ENCODE data around the gene CBLIF. TPM values are rescaled to one million over a fixed set of nuclear protein-coding genes. Genes with fewer than 3 reads are reported as not detected.
"Not testable (repeated sequence)": the region's sequence is repeated elsewhere in the genome, so short reads cannot be mapped to it uniquely, and the experiment has no call there.

Gene CBLIF
- not detected in 2 replicates for total RNA-seq

DNA sequence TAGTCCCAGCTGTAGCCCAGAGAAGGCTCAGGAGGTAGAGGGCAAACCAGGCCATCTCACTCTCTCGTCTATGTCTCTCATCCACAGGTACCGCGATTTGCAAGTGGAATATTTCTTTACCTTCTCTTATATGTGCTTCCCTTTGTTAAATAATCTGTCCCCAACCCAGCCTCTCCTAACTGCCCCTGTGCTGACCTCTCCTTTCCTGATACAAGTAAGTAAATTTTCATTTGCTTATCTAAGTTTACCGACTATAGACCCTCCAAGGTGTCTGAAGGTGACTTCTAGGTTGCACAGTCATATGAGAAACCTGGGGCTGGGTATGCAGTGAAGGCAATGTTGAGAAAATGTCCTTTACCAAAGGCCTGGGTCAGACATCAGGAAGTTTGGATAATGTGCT is at the start of gene CBLIF:
TSS of gene CBLIF (minus strand) at position 101 of the 400 bp plus-strand sequence. CDS start at position 55, 46 bp downstream.
- no peak for DNase-seq (ENCODE audit: low read depth, low spot score)

DNA sequence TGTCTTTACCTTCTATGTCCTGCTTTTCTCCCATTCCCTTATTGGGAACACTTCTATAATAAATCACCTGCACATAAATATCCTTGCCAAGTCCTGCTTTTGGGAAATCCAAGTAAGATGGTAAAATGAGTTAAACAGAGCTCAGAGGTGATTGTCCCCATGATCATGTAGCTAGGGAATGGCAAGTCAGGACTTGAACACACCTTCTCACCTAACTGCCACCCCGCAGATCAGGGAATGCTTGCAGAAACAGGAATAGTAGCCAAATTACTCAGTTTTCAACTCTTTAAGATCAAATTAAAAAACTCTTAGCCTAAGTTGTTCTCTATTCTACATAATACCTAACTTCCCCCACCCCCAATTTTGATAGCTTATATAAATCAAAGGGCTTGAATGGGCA is 49.3 kb upstream of the CBLIF start:
- DNase-seq (ENCODE audit: low read depth, low spot score): no peak

DNA sequence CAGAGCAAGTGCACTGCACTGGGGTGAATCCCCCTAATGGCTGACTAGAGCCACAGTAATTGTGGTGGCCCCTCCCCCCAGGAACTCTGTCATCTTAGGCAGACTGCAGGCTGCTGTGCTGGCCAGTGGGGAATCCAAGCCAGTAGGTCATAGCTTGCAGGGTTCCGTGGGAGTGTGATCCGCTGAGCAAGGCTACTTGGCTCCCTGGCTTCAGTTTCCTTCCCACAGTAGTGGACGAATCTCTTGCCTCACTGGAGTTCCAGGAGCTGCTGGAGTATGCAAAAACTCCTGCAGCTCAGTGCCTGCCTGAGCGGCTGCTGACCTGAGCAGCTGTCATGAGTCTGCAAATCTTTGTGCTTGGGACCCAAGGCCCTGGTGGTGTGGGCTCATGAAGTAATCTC is 46.5 kb upstream of the CBLIF start:
- DNase-seq (ENCODE audit: low read depth, low spot score): no peak

DNA sequence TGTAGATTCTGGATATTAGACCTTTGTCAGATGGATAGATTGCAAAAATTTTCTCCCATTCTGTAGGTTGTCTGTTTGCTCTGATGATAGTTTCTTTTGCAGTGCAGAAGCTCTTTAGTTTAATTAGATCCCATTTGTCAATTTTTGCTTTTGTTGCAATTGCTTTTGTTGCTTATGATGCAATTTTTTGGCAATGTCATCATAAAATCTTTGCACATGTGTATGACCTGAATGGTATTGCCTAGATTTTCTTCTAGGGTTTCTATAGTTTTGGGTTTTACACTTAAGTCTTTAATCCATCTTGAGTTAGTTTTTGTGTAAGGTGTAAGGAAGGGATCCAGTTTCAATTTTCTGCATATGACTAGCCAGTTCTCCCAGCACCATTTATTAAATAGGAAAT is 41.9 kb upstream of the CBLIF start:
- not testable (repeated sequence) for DNase-seq (ENCODE audit: low read depth, low spot score)

DNA sequence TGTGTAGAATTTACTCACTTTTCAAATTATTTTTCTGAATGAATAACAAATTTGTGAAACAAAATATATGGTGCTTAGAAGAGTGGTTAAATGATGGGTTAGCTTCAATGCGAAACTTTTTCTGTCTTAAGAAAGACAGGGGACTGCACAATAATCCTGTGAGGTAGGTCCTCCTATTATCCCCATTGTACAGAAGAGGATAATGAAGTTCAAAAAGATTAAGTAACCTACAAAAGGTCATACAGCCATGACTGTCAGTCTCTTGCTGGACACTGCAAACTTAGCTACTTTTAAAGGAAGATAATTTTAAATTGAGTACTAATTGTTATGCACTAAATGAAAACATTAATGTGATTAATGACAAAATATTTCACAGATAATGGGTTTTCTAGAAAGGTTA is 38.3 kb upstream of the CBLIF start:
- no peak for DNase-seq (ENCODE audit: low read depth, low spot score)

DNA sequence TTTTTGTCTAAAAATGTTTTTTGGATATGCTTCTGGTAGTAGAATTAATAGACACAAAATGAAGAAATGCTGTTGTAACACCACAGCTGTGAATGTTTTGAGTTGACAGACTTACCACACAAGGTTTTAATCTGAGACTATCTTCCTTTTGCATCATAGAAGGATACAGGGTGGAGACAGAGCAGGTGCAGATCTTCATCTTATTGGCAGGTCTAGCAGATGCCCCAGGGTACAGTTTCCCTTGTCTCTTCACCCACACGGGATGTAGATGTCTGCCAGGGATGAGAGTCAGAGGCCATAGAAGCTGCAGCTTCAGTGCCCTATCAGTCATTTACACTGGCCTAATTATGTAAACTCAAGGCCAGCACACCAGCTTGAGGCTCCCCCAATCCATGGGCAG is 34.3 kb upstream of the CBLIF start:
- no peak for DNase-seq (ENCODE audit: low read depth, low spot score)

DNA sequence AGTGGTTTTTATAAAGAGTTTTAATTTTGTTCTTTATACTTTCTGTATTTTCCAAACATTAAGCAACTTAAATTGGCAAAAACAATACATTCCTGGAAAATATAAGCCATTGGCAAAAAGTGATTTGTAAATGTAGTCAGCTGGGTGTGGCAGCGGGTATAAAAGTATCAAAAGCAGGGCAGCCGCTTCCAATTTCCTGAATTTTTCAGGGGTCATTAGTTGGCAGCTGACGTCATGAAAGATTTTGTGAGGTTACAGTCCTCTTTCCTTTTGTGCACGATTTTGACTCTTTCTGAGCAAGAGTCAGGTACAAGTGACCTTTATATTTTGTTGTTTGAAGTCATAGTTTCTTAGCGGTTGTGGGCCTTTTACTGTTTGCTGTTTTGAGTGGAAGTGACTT is 33.3 kb upstream of the CBLIF start, which contains the start of gene OOSP3:
TSS of gene OOSP3 (plus strand) at position 208 of the 400 bp plus-strand sequence. CDS start at position 235, 27 bp downstream.
- no peak for DNase-seq (ENCODE audit: low read depth, low spot score)

DNA sequence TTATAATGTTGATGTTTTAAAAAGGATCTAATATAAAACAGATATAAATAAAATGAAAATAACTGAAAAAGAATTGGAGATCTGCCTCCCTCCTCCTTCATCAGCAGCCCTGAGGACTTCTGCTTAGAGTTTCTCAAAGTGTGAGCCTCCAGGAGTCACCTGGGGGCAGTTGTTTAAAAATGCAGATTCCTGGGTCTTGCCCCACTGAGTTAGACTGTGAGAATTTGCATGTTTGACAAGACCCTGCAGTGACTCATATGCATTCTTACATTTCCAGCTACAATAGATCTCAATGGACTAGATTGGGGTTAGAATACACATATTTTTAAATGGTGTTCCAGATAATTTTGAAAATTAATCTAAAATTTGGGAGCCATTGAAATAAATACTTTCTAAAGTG is 32.5 kb upstream of the CBLIF start:
- no peak for DNase-seq (ENCODE audit: low read depth, low spot score)

DNA sequence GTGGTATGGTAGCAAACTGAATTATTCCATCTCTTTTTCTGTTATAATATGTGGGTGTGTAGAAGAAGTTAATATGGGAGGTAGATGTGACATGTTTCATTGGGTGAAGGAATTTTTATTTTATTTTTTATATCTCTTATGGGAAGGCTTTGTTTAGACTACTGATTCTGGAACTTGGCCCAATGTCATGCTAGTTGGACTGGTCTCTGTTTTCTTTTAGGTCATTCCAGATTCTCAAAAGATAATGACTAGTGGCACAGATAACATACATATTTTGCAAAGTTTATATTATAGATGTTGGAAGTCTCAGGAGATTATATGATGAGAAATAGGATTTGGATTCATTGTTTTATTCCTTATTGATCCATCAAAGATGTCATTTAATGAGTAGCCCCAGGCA is 32.0 kb upstream of the CBLIF start:
- DNase-seq (ENCODE audit: low read depth, low spot score): no peak

DNA sequence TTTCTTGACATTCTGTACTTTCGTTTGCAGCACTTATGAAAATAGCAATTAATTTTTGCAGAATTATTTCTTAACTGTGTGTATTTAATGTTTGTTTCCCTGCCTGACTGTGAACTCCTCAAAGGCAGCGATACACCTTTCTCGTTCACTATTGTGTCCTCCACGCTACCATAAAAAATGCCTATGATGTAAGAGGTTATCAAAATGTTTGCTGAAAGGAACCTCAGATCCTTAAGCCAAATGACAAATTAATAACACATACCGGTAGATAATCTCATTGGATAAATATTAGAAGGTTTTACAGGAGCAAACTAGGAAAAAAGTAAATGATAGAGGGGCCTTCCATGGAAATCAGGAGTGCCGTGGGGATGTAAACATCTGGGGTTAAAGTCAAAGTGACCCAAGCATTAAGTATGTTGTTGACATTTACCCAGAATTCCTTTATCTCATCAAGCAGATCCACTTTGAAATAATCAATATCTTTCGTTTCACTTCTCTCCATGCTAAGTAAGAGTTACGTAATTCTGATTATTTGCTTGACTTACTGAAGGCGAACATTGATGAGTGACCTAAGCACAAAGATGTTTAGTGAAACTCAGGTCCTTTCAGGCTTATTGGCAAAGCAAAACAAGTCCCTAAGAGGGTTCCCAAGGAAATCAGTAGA is 30.7 kb upstream of the CBLIF start:
- no peak for DNase-seq (ENCODE audit: low read depth, low spot score)

DNA sequence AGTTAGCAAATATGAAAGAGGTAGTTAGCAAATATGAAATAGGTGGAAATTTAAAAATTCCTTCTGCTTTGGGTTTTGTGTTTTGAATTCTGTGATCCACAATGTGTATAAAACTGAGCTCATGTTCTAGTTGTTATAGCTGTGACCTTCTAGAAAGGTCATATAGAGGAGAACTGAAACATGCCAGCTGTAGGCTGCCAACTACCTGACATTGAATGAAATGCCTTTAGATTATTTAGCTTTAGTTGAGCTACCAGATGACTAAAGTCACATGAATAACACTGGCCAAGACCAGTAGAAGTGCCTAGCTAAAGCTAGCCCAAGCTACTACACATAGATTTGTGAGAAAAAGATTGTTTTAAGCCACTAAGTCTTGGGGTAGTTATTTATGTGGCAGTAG is 26.8 kb upstream of the CBLIF start:
- no peak for DNase-seq (ENCODE audit: low read depth, low spot score)

DNA sequence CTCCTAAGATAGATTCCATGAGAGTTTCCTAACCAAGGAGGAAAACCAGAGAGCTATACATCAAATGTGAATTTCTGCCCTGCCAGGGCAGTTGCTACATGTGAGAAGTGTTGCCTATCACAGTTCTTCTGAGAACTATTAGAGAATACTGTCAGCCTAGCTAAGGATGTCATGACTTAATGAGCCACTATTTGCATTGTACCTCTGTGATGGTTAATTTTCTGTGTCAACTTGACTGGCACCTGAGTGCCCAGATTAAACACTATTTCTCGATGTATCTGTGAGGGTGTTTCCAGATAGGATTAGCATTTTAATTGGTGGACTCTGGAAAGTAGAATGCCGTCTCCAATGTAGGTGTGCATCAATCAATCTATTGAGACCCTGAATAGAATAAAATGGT is 22.6 kb upstream of the CBLIF start:
- DNase-seq (ENCODE audit: low read depth, low spot score): no peak

DNA sequence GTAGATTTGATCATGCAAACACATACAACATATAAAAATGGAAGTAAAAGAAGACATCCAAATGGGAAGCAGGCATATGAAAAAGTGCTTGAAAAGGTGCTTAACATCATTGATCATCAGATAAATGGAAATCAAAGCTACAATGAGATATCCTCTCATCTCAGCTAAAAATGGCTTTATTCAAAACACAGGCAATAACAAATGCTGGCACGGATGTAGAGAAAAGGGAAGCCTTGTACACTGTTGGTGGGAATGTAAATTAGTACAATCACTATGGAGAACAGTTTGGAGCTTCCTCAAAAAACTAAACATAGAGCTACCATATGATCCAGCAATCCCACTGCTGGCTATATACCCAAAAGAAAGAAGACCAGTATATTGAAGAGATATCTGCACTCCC is 21.5 kb upstream of the CBLIF start:
- no peak for DNase-seq (ENCODE audit: low read depth, low spot score)

DNA sequence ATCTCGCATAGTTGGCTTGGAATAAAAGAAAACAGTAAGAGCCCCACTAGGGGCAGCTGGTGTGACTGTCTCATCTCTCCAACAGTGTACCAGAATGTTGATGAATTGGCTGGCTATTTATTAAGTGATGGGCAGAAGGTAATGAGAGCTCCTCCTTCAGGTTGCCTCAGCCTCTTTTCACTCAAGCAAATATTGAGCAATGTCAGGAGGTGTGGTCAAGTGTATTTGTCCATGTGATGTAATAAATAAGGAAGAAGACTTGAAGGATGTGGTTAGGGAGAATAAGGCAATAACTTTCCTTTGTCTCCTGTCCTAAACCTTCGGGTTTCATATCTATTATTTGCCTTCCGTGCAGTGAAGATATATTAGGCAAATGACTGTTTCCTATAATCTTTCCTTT is 21.1 kb upstream of the CBLIF start, which contains the start of gene TCN1:
TSS of gene TCN1 (minus strand) at position 91 of the 400 bp plus-strand sequence. CDS start at position 74, 17 bp downstream.
- no peak for DNase-seq (ENCODE audit: low read depth, low spot score)

DNA sequence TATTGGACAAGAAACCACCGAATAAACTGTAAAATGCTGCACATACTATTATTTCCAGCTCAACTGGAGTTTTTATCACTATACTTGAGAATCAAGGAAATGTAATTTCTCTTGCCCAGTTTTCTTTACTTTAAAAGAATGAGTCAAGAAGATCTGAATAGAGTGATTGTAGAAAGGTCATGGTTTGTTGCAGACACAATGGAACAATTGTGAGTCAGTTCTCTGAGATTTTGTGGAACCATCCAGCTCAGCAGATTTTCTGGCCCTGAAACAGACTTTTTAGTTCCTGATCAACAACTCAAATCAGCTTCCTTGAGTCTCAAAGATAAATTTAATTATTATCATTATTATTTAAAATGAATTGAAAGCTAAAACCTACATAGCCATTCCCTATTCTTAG is 19.7 kb upstream of the CBLIF start:
- DNase-seq (ENCODE audit: low read depth, low spot score): peak; percentile 66

DNA sequence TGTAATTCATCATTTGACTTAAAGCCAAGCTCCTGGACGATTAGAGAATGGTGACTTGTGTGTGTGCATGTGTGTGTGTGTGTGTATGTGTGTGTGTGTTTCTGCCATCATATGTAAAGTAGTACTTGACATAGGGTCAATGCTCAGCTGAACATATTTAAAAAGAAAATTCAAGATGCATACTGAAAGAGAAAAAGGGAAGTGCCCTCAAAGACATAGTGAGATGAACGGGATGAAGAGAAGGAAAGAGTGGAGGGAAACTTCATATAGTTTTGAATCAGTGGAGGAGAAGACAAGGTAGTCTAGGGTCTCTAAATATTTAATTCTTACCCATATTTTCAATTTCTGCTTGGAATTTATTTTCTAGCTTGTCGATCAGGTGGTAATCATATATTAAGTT is 17.0 kb upstream of the CBLIF start:
- DNase-seq (ENCODE audit: low read depth, low spot score): no peak

DNA sequence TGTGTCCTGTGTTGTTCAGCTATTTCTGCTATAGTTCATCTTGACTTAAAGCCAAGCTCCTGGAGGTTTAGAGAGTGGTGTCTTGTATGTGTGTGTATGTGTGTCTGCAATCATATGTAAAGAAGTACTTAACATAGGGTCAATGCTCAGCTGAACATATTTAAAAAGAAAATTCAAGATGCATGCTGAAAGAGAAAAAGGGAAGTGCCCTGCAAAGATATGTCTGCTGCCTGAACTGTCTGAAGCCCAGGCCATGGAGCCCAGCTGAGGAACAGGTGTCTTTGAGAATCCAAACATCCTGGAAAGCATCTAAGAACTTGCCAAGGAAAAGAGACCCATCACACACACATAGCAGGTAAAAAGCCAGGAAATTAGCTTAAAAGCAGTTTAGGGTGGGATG is 14.4 kb upstream of the CBLIF start:
- DNase-seq (ENCODE audit: low read depth, low spot score): no peak

DNA sequence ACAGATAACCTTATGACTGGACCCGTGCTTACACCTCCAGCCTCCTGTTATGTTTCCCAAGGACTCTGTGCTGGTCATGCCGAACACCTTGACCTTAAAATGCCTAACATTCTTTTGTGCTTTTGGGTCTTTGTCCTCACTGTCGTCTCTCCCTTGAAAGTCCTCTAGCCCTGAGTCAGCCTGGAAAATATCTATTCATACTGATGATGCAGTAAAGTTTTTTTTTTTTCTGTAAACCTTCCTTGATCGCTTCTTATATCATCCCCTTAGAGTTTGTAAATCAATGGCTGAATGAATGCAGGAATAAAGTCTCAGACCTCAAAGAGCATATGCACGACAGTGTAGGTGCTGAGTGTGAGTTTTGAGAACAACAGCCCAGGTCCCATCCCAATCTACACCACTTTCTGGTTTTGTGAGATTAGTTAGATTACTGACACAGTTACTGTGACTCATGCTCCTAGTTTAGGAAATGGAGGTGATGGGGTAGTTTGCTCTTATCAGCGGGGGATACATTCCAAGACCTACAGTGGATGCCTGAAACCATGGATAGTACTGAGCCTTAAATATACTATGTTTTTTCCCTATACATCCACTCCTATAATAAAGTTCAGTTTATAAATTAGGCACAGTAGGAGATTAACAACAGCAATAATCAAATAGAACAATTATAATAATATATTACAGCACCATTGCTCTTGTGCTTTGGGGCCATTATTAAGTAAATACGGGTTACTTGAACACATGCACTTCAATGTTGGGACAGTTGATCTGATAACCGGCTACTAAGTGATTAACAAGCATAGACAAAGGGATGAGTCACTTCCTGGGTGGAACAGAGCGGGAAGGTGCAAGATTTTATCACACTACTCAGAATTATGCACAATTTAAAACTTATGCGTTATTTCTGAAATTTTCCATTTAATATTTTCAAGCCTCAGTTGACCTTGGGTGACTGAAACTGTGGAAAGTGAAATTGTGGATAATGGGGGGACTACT is 12.4 kb upstream of the CBLIF start:
- peak; percentile 3 for DNase-seq (ENCODE audit: low read depth, low spot score)

DNA sequence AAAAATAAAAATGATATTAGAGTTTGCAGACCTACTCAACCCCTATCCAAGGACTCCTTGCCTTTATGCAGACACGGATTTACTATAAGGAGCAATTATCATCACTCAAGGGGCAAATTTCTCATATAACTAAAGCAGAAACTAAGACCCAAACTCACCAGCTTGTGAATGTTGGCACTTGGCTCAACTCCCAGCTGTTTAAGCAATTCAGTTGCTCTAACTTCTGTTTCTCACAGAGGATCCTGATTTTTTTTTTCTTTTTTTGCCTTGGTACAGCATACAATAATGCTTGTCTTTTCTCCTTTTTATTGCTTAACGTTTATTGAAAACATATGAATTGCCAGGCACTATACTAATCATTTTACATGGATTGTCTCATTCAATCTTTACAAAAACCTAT is 9.6 kb upstream of the CBLIF start:
- no peak for DNase-seq (ENCODE audit: low read depth, low spot score)

DNA sequence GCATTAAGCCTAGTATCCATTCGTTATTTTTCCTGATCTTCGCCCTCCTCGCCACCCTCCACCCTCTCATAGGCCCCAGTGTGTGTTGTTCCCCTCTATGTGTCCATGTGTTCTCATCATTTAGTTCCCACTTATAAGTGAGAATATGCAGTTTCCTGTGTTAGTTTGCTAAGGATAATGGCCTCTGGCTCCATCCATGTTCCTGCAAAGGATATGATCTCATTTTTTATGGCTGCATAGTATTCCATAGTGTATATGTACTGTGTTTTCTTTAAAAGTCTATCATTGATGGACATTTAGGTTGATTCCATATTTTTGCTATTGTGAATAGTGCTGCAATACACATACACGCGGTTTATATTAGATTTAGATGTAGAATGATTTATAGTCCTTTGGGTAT is 6.1 kb upstream of the CBLIF start:
- not testable (repeated sequence) for DNase-seq (ENCODE audit: low read depth, low spot score)

DNA sequence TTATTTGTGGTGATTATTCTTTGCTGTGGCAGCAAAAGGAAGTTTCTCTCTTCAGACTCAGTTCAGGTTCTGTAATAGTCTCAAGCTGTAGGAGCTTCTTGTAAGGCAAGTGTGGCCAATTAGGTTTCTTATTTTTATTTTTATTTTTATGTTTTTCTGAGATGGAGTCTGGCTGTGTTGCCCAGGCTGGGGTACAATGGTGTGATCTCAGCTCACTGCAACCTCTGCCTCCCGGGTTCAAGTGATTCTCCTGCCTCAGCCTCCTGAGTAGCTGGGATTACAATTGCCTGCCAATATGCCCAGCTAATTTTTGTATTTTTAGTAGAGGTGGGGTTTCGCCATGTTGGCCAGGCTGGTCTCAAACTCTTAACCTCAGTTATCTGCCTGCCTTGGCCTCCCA is 4.3 kb upstream of the CBLIF start:
- not testable (repeated sequence) for DNase-seq (ENCODE audit: low read depth, low spot score)

DNA sequence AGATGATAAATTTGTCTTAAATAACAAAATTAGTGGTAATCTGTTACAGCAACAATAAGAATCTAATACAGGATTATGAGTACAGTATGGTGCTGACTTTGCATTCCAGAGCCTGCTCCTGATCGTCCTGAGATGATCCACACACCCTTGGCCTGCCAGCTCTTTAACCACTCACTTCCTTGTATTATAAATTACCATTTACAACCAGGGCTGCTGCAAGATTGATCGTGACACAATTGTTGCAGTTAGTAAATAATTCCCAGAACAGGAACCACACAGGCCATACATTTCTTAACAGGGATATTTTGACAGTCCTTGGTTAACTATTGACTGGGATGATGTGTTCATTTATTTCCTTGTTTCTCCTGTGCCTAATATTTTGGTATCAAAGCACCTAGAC is 3.8 kb upstream of the CBLIF start:
- DNase-seq (ENCODE audit: low read depth, low spot score): no peak
